Right ventricle myocardium inferior (tissue), 1 donor: Measurements from ENCODE around the gene MFSD2B. TPM values are rescaled to one million over a fixed set of nuclear protein-coding genes. Genes with fewer than 3 reads are reported as not detected.

Source experiments
- total RNA-seq: library from RNA; stranded (reverse); fragmentation: NEBNext Ultra II Directional; extraction: Animal tissue kit (Norgen Biotek cat#: 25700); gene quantifications from one replicate; pipeline ENCODE4 v1.2.1, GENCODE V29; 2021
- donor health status: DM: no; HTN: yes; CAD: no; lungs with severe emphysema.

MFSD2B gene
- total RNA-seq, 1 donor from 2014 or later = not detected

Other genes with a start within 250 kb of the MFSD2B start
- 6.9 TPM for gene ATAD2B, start 83.0 kb upstream of the MFSD2B start, total RNA-seq
- 21.2 TPM for gene UBXN2A, start 69.6 kb upstream of the MFSD2B start, total RNA-seq
- gene WDCP, start 37.3 kb downstream of the MFSD2B start, total RNA-seq = 8.1 TPM
- gene FKBP1B, start 39.7 kb downstream of the MFSD2B start, total RNA-seq = 3.1 TPM
- gene SF3B6, start 66.2 kb downstream of the MFSD2B start, total RNA-seq = 53.7 TPM
- 17.2 TPM for gene TP53I3, start 74.7 kb downstream of the MFSD2B start, total RNA-seq
- gene PFN4, start 113.2 kb downstream of the MFSD2B start, total RNA-seq = 0.32 TPM
- 21.8 TPM for gene FAM228B, start 113.4 kb downstream of the MFSD2B start, total RNA-seq
- gene FAM228A, start 165.0 kb downstream of the MFSD2B start, total RNA-seq = 0.22 TPM